Immature natural killer cell (primary cell): ENCODE results near the gene NAGLU. TPM values are rescaled to one million over a fixed set of nuclear protein-coding genes. Genes with fewer than 3 reads are reported as not detected.

Source experiments
- DNase-seq, 3 donors: peaks; one replicate each; pipeline ENCODE4 v3.0.0; 2022; ENCODE audit warnings: mixed read lengths in 1 of 3
- H3K27ac Mint-ChIP-seq, 6 donors: one replicate each; pipeline ENCODE4 v1.8.0; 2020; ENCODE audit warnings: mixed read lengths in 6 of 6, mild to moderate bottlenecking in 5 of 6, inconsistent platforms in 4 of 6, moderate library complexity in 3 of 6
- H3K27me3 Mint-ChIP-seq, 3 donors: one replicate each; pipeline ENCODE4 v1.8.0; 2020 to 2021; ENCODE audit warnings: low read depth in 3 of 3, mild to moderate bottlenecking in 3 of 3, mixed read lengths in 3 of 3, moderate library complexity in 3 of 3, inconsistent platforms in 1 of 3
- H3K36me3 Mint-ChIP-seq, 3 donors: one replicate each; pipeline ENCODE4 v1.8.0; 2020; ENCODE audit warnings: mixed read lengths in 3 of 3, inconsistent platforms in 2 of 3, mild to moderate bottlenecking in 2 of 3
- H3K4me1 Mint-ChIP-seq, 2 donors: one replicate each; pipeline ENCODE4 v1.8.0; 2020; ENCODE audit warnings: inconsistent platforms in 2 of 2, mild to moderate bottlenecking in 2 of 2, mixed read lengths in 2 of 2, moderate library complexity in 1 of 2
- H3K4me3 Mint-ChIP-seq, 5 donors: one replicate each; pipeline ENCODE4 v1.8.0; 2020; ENCODE audit warnings: mild to moderate bottlenecking in 5 of 5, mixed read lengths in 5 of 5, inconsistent platforms in 3 of 5, moderate library complexity in 3 of 5
- H3K9me3 Mint-ChIP-seq, 6 donors: one replicate each; pipeline ENCODE4 v1.8.0; 2020; ENCODE audit warnings: mild to moderate bottlenecking in 6 of 6, mixed read lengths in 6 of 6, inconsistent platforms in 4 of 6, moderate library complexity in 3 of 6
- polyA plus RNA-seq, 3 donors: library from polyadenylated mRNA; unstranded; fragments of 300-500 nt; fragmentation: Illumina TruSeq; gene quantifications; one replicate each; pipeline ENCODE4 v1.2.3, GENCODE V29; 2021

Gene NAGLU
- polyA plus RNA-seq, 3 donors from 2014 or later = 28.1 to 43.5 (median 33.6) TPM

DNA sequence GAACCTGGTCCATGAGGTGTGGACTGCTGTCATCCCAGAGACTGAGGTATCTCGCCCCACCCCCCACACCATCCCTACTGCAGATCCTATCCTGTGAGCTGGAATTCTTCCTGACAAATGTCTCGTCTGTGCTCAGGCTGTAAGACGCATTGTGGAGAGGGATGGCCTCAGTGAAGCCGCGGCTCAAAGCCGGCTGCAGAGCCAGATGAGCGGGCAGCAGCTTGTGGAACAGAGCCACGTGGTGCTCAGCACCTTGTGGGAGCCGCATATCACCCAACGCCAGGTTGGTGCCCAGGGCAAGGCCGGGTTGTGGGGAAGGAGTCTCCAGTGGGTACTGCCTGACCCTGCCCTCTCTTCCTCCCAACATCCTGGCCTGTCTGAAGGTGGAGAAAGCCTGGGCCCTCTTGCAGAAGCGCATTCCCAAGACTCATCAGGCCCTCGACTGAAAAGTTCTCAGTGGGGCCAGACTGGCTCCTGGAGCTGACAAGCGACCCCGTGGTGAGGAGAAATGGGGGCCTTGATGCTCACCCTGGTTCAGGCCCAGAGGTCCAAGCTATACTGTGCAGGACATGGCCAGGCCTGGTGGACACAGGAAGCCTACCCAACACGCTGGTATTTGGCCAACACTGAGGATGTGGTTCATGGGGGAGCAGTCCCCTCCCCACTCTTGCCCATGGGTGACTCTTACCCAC is 29.6 kb downstream of the NAGLU start:
- DNase-seq = no peak
- Mint-ChIP-seq H3K4me3 (peak overlapping the region in 3 of 5 donors; percentile 93 to 98 (median 93)), H3K4me1 (peaks cover 53% of the 10 kb centered on the region in 2 donors), H3K9me3 (no peaks in the 10 kb centered on the region), H3K27me3 (peaks cover 17 to 25% (median 18%) of the 10 kb centered on the region in 3 donors), H3K27ac (peak overlapping the region; percentile 82 to 98 (median 89)), H3K36me3 (peaks cover 0 to 12% (median 0%) of the 10 kb centered on the region in 3 donors)

DNA sequence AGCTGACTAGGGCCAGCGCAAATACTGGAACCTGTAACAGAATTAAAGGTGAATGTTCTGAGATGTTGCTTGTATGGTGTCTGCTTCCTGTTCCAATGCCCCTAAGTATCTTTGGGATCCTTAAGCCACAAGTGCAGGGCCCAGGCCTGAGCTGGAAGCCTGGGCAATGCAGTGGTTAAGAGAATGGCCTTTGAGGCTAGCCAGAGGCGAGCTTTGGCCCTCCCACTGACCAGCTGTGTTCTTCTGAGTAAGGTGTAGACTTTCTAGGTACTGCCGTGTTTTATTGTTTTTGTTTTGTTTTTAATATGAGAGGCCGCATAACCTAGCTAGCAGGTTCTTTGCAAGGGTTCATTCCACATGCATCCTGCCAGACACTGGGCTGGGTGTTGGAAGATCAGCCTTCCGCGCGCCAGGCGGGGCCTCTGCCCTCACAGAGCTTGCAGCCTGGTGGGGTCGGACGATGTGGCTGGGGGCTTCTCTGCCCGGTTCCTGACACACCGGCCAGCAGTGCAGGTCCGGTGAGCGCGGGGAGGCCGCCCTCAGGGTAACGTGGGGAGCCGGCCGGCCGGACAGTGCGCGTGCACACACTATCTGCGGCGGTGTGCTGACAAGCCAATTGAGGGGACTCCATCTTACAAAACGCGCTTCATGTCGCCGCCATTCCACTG is 30.3 kb downstream of the NAGLU start:
- Mint-ChIP-seq H3K27ac (peak overlapping the region; percentile 82 to 98 (median 89)), H3K4me1 (peaks cover 51% of the 10 kb centered on the region in 2 donors), H3K36me3 (peaks cover 0 to 17% (median 7%) of the 10 kb centered on the region in 3 donors), H3K9me3 (no peaks in the 10 kb centered on the region), H3K4me3 (peak overlapping the region; percentile 93 to 98 (median 94)), H3K27me3 (peaks cover 17 to 25% (median 17%) of the 10 kb centered on the region in 3 donors)
- no peak for DNase-seq

DNA sequence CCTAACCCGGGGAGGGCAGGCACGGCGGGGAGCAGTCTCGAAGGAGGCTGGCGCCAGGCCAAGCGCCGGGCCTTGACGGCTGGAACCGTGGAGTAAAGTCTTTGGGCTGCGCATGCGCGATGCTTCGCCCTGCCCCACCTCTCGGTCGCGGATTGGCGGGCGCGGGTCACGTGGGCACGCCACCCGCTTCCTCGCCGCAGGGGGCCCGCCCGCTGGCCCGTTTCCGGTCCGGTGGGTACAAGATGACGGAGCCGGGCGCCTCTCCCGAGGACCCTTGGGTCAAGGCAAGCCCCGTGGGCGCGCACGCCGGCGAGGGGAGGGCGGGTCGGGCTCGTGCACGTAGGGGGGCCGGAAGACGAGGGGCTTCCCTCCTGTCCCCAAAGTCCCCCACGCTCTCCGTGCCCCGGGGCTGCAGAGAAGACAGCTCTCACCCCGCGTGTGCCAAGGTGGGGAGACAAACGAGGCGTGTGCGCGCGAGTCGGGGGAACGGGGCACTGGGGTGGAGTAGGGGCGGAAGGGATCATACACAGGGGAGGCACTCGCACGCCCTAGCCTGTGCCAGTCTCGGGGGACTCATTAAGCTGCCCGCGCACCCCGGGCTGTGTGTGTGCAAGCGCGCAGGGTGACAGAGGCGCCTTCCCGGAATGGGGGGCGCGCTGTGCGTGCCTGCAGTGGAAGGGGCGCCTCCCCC is 31.0 kb downstream of the NAGLU start, which contains the start of gene MLX:
Gene MLX (plus strand): TSS at position 218 of the 691 bp plus-strand sequence. CDS start 25 bp downstream, at position 243.
- Mint-ChIP-seq H3K4me1 (peaks cover 44% of the 10 kb centered on the region in 2 donors), H3K4me3 (peak within 1 kb of the TSS; percentile 93 to 98 (median 94)), H3K9me3 (no peaks in the 10 kb centered on the region), H3K36me3 (peaks cover 0 to 23% (median 7%) of the 10 kb centered on the region in 3 donors), H3K27ac (peak within 1 kb of the TSS; percentile 82 to 98 (median 92)), H3K27me3 (peaks cover 13 to 21% (median 13%) of the 10 kb centered on the region in 3 donors)
- DNase-seq = peak; percentile 93 to 94 (median 93)

DNA sequence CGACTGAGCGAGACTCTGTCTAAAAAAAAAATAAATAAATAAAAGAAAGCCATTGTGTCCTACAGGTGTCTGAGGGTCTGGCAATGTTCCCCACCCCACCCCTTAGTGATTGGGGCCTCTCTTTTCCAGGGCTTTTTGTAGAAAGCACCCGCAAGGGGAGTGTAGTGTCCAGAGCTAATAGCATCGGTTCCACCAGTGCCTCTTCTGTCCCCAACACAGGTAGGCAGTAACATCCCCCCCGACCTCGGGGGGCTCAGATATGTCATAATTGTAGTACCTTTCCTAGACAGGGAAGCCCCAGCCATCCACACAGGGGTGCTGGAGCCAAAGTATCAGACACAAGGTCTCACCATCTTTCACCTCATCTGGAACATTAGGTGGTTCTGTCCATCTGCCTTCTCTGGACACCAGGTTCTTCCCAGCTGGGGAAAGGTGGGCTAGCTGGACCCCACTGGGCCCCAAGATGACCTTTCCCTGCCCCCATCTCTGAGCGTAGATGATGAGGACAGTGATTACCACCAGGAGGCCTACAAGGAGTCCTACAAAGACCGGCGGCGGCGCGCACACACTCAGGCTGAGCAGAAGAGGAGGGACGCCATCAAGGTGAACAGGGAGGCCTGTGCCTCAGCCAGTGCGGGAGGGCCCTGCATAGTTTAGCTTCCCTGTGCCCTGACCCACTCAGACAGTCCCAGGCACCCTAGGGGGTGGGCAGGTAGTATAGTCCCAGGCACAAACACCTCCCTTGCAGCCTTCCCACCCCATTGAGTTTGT is 32.5 kb downstream of the NAGLU start:
- Mint-ChIP-seq H3K27me3 (peaks cover 8 to 17% (median 11%) of the 10 kb centered on the region in 3 donors), H3K27ac (peak overlapping the region in 3 of 6 donors; percentile 71 to 98 (median 74)), H3K36me3 (peaks cover 9 to 28% (median 12%) of the 10 kb centered on the region in 3 donors), H3K4me1 (peaks cover 35 to 41% of the 10 kb centered on the region in 2 donors), H3K4me3 (peak overlapping the region; percentile 32 to 98 (median 56)), H3K9me3 (no peaks in the 10 kb centered on the region)
- no peak for DNase-seq

DNA sequence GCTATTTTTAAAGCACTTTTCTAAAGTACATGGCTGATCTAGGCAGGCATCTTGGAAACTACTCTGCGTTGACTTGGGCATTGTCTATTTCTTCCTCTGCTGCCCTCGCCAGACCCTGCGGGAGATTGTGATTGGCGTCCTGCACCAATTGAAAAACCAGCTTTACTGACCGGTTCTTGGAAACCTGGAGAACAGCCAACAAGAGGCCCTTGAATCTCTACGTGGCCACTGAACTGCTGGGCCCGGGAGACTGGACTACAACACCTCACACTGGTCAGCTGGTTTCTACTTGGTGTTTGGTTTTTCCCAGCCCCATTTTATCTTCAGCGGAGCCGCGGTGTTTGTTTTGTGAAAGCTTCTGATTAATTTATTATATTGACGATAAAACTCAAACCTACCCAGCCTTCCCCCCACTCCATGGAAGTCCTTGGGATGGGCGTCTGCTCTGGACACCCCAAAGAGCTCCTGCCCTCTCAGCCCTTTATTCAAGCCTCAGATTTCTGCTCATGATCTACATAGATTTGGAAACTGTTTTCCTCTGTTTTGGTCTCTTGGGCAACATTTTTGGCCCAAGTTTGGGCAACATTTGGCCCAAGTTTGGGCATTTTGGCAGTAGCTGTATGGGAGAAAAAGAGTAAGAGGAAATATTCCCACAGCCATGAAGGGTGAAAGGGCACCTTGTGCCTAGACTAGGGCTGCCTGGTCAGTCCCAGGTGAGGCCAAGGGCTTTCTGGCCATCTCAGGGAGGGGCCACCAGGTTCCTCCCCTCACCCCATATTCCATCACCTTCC is 35.6 kb downstream of the NAGLU start:
- Mint-ChIP-seq H3K9me3 (no peaks in the 10 kb centered on the region), H3K36me3 (peaks cover 15 to 31% (median 16%) of the 10 kb centered on the region in 3 donors), H3K27me3 (peaks cover 3 to 15% (median 5%) of the 10 kb centered on the region in 3 donors), H3K4me1 (peaks cover 33 to 50% of the 10 kb centered on the region in 2 donors), H3K27ac (peak overlapping the region in 1 of 6 donors; percentile 30), H3K4me3 (no peak overlapping the region)
- no peak for DNase-seq

DNA sequence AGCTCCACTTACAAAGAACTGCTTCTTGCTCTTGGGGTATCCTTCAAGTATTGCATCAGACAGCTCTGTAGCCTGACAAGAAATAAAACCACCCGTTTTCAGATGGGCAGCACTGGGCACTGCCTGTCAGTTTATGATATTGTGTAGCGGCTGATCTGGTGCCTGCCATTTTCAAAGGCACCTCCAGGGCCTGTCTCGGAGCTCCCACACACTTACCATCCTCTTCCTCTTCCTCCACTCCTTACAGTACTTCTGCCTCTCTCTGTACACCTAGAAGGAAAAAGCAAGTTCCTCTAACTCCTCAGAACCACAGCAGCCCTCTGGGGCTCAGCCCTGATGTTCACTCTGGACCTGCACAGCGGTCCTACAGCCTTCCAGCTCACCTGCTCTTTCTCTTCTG is 37.1 kb downstream of the NAGLU start:
- Mint-ChIP-seq H3K9me3 (no peaks in the 10 kb centered on the region), H3K27ac (peak overlapping the region in 3 of 6 donors; percentile 44 to 63 (median 56)), H3K36me3 (peaks cover 15 to 28% (median 16%) of the 10 kb centered on the region in 3 donors), H3K4me1 (peaks cover 37 to 56% of the 10 kb centered on the region in 2 donors), H3K4me3 (no peak overlapping the region), H3K27me3 (peaks cover 0 to 9% (median 2%) of the 10 kb centered on the region in 3 donors)
- no peak for DNase-seq

DNA sequence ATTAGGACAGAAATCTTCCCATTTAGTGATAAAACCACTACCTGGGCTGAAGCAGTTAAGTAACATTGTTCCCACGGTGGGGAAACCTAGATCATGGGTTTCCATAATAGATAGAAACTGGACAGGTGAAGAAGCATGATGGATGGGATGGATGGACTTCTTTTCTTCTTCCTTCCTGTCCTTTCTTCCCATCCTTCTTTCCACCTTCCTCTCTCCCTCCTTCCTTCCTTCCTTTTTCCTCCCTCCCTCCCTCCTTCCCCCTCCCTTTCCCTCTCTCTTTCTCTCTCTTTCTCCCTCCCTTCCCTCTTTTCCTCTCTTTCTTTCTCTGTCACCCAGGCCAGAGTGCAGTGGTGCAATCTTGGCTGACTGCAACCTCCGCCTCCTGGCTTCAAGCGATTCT is 38.4 kb downstream of the NAGLU start:
- Mint-ChIP-seq H3K36me3 (peaks cover 15 to 25% (median 16%) of the 10 kb centered on the region in 3 donors), H3K27me3 (peaks cover 0 to 8% (median 2%) of the 10 kb centered on the region in 3 donors), H3K4me1 (peaks cover 35 to 53% of the 10 kb centered on the region in 2 donors), H3K4me3 (no peak overlapping the region), H3K27ac (no peak overlapping the region), H3K9me3 (no peaks in the 10 kb centered on the region)
- no peak for DNase-seq

DNA sequence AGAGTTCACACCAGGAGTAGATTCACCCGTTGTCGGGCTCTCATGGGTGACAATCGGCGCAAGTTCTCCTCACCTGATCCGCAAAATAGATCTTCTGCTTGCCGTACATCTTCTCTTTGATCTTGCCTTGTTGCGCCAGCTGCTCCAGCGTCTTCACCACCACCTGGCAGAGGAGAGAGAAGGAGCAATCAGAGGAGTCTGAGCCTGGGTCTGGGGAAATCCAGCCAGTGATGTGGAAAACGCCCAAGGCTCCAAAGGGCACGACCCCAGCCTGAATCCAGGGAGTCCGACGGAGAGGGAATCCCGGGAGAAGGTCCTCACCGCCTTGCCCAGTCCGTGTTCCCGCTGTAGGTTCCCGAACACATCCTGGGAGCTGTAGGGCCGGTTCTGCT is 41.1 kb downstream of the NAGLU start:
- Mint-ChIP-seq H3K27ac (peak overlapping the region in 5 of 6 donors; percentile 42 to 98 (median 85)), H3K4me3 (peak overlapping the region; percentile 96 to 100 (median 99)), H3K36me3 (peaks cover 9 to 15% (median 14%) of the 10 kb centered on the region in 3 donors), H3K9me3 (no peaks in the 10 kb centered on the region), H3K4me1 (peaks cover 35 to 53% of the 10 kb centered on the region in 2 donors), H3K27me3 (peaks cover 0 to 8% (median 2%) of the 10 kb centered on the region in 3 donors)
- no peak for DNase-seq

DNA sequence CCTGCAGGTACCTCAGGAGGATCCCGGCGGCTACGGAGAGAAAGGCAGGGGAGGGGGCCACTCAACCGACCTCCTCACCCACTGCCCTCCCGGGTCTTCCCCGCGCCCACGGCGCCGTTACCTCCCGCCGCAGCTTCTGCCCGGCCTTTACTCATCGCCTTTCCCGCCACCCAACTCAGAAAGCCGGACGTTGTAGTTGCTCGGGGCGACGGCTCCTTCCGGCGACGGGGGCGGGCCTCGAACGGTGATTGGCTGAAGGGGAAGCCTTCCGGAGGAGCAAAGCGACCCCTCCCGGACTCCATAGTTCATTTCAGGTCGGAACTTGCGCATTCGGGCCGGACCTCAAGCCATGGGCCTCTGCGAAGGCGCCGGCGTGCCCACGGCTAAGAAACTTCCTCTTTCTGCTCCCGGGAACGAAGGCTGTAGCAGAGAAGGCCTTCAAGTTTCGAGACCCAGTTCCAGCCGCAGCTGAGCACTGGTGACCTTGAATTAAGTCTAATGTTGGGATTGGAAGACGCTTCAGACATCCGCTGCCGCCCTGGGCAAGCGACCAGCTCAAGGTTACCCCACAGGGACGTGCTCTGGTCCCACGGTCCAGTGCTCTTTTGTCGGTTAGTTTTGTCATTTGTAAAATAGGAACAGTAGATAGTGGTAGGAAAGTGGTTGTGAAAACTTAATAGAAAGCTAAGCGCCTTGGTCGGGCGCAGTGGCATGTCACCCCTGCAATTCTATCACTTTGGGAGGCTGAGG is 41.7 kb downstream of the NAGLU start, which contains the start of gene PSMC3IP:
Gene PSMC3IP (minus strand): TSS at position 198 of the 750 bp plus-strand sequence. CDS start 43 bp downstream, at position 155.
- peak within 1 kb of the TSS; percentile 89 to 98 (median 98) for H3K27ac Mint-ChIP-seq
- peak; percentile 88 to 90 (median 89) for DNase-seq
- H3K9me3 Mint-ChIP-seq = no peaks in the 10 kb centered on the region
- peaks cover 0 to 8% (median 0%) of the 10 kb centered on the region in 3 donors for H3K27me3 Mint-ChIP-seq
- H3K4me3 Mint-ChIP-seq = peak within 1 kb of the TSS; percentile 96 to 100 (median 99)
- H3K4me1 Mint-ChIP-seq = peaks cover 35 to 51% of the 10 kb centered on the region in 2 donors
- H3K36me3 Mint-ChIP-seq = peaks cover 9 to 17% (median 14%) of the 10 kb centered on the region in 3 donors

DNA sequence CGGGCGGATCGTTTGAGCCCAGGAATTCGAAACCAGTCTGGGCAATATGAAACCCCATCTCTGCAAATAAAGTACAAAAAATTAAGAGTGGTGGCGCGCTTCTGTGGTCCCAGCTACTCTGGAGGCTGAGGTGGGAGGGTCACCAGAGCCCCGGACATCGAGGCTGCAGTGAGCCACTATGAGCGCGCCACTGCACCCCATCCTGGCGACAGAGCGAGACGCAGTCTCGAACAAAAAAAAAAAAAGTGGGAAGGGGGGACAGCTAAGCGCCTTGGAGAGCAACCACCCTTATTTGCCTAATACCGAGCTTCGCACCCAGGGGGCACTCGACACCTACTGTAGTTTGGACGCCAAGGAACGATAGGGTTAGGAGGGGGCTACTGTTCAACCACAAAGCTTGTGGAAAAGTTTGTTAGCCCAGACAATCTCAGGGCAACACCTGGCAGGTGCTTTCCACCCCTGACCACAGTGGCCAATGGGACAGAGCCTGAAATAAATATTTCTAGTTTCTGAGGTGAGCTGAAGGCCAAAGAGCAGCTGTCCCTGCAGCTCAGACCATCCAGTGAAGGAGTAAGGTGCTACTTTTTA is 42.3 kb downstream of the NAGLU start:
- peak; percentile 50 to 55 (median 53) for DNase-seq
- Mint-ChIP-seq H3K4me1 (peaks cover 33 to 44% of the 10 kb centered on the region in 2 donors), H3K36me3 (peaks cover 6 to 18% (median 7%) of the 10 kb centered on the region in 3 donors), H3K27ac (peak overlapping the region; percentile 89 to 98 (median 98)), H3K9me3 (no peaks in the 10 kb centered on the region), H3K27me3 (peaks cover 0 to 7% (median 0%) of the 10 kb centered on the region in 3 donors), H3K4me3 (peak overlapping the region; percentile 96 to 100 (median 99))
